GM23248 (cell line): Measurements from ENCODE around the gene LMBR1L. TPM values are rescaled to one million over a fixed set of nuclear protein-coding genes. Genes with fewer than 3 reads are reported as not detected.
"Not testable (repeated sequence)": the region's sequence is repeated elsewhere in the genome, so short reads cannot be mapped to it uniquely, and the experiment has no call there.

Experiments used
- DNase-seq: peaks from one replicate; pipeline ENCODE4 v3.0.0-alpha.2; 2015
- H2AFZ ChIP-seq: fragments of 200-600 bp; sonication (generic); 2 replicates; pipeline ENCODE4 v1.6.1; 2016; ENCODE audit warnings: antibody characterized with exemption
- H3F3A ChIP-seq: fragments of 200-600 bp; sonication (generic); 2 replicates; pipeline ENCODE4 v1.6.1; 2016; ENCODE audit warnings: mild to moderate bottlenecking, antibody characterized with exemption, mixed run types; ENCODE audit not compliant: insufficient read depth
- H3K27ac ChIP-seq: fragments of 200-600 bp; sonication (generic); 2 replicates; pipeline ENCODE4 v1.5.1; 2016; ENCODE audit warnings: mild to moderate bottlenecking
- H3K27me3 ChIP-seq: fragments of 200-600 bp; sonication (generic); replicated peaks from 2 replicates; pipeline ENCODE4 v1.6.1; 2016; ENCODE audit warnings: mild to moderate bottlenecking; ENCODE audit not compliant: insufficient read depth
- H3K36me3 ChIP-seq: fragments of 200-600 bp; sonication (generic); 2 replicates; pipeline ENCODE4 v1.6.1; 2016; ENCODE audit warnings: low read depth, mild to moderate bottlenecking
- H3K4me1 ChIP-seq: fragments of 200-600 bp; sonication (generic); 2 replicates; pipeline ENCODE4 v1.6.1; 2016; ENCODE audit warnings: mild to moderate bottlenecking; ENCODE audit not compliant: insufficient read depth
- H3K4me2 ChIP-seq: fragments of 200-600 bp; sonication (generic); one replicate; pipeline ENCODE4 v1.6.1; 2016; ENCODE audit warnings: mild to moderate bottlenecking; ENCODE audit not compliant: unreplicated experiment
- H3K4me3 ChIP-seq: fragments of 200-600 bp; sonication (generic); 2 replicates; pipeline ENCODE4 v1.5.1; 2016; ENCODE audit warnings: mild to moderate bottlenecking
- H3K79me2 ChIP-seq: fragments of 200-600 bp; sonication (generic); 2 replicates; pipeline ENCODE4 v1.6.1; 2016; ENCODE audit warnings: mild to moderate bottlenecking; ENCODE audit not compliant: insufficient read depth
- H3K9ac ChIP-seq: fragments of 200-600 bp; sonication (generic); 2 replicates; pipeline ENCODE4 v1.6.1; 2016; ENCODE audit warnings: mild to moderate bottlenecking
- H3K9me2 ChIP-seq: fragments of 200-600 bp; sonication (generic); 2 replicates; pipeline ENCODE4 v1.6.1; 2016; ENCODE audit warnings: mixed run types, mild to moderate bottlenecking, moderate library complexity; ENCODE audit not compliant: insufficient read depth
- H3K9me3 ChIP-seq: fragments of 200-600 bp; sonication (generic); one replicate; pipeline ENCODE4 v1.6.1; 2017; ENCODE audit warnings: low read depth
- H4K20me1 ChIP-seq: fragments of 200-600 bp; sonication (generic); 2 replicates; pipeline ENCODE4 v1.6.0; 2016; ENCODE audit not compliant: insufficient read depth
- EZH2 ChIP-seq: fragments of 200-600 bp; sonication (generic); IDR thresholded peaks from 2 replicates; pipeline ENCODE4 v1.6.1; 2018; ENCODE audit warnings: antibody characterized with exemption, mild to moderate bottlenecking; ENCODE audit not compliant: insufficient read depth, poor library complexity, severe bottlenecking
- EZH2phosphoT487 ChIP-seq: fragments of 200-600 bp; sonication (generic); IDR thresholded peaks from 2 replicates; pipeline ENCODE4 v1.6.1; 2018; ENCODE audit warnings: antibody characterized with exemption, moderate library complexity, mild to moderate bottlenecking, low read depth; ENCODE audit not compliant: insufficient read depth
- WGBS, 2 experiments: methylation state at CpG; one replicate each; pipeline ENCODE4 v1.1.6; 2015 to 2017; ENCODE audit warnings: low lambda C conversion rate in 2 of 2, low coverage in 1 of 2; ENCODE audit errors: missing lambda C conversion rate in 2 of 2; 5-methylcytosine and 5-hydroxymethylcytosine counted together
- in situ Hi-C: fragments of 300-500 bp; cut with MboI; formaldehyde crosslinking; loops from 2 replicates; pipeline ENCODE4 v1.15.0; 2020
- polyA plus RNA-seq: library from polyadenylated mRNA; unstranded; fragments of >200 nt; fragmentation: Nextera tagmentation; extraction: Ambion mirVana; gene quantifications from 2 replicates; pipeline ENCODE4 v1.2.1, GENCODE V29; 2016
- total RNA-seq: library from RNA; depleted of rRNA; stranded (reverse); fragments of >200 nt; shearing (Covaris generic); gene quantifications from 2 replicates; pipeline ENCODE4 v1.2.3, GENCODE V29; 2014

The LMBR1L gene
- total and polyA plus RNA-seq, 2 experiments from 2014 or later: 31.6 to 62.9 TPM

DNA sequence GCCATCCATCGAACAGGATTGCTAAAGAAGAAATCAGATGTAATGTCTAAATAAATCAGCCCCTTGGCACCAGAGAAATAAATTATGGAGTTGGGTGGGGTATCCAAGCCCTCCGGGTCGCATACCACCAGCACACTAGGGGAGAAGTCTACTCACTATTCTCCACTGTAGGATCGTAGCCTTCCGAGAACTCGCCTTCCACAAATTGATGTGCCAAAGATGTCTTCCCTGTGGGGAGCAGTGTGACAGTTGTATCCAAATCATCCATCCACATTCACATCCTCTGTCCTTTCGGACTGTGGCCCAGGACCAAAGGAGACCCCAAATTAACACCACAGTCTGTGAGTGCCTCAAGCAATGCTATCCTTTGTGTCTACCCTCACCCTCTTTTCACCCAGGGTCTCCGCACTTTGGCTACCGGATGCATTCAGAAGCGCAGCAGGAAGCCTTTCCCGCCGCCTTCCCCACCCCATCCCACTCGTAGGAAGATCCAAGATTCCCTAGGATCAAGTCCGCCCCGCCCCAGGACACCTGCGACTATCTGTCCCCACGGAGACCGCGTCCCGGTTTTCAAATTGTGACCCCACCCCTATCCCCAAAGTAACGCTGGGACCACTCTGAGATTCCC is 41.7 kb downstream of the LMBR1L start:
- TF ChIP-seq EZH2phosphoT487 (no peak), EZH2 (no peak)
- Histone ChIP-seq H3K79me2 (no peaks in the 10 kb centered on the region), H2AFZ (peak overlapping the region; percentile 96), H3K36me3 (no peaks in the 10 kb centered on the region), H3K9me2 (no peaks in the 10 kb centered on the region), H3F3A (no peaks in the 10 kb centered on the region), H3K27ac (peak overlapping the region; percentile 64; the same call in 1 of the 2 replicates), H3K4me1 (no peaks in the 10 kb centered on the region), H3K9me3 (no peaks in the 10 kb centered on the region), H3K4me2 (peak overlapping the region; percentile 86), H4K20me1 (no peaks in the 10 kb centered on the region), H3K27me3 (no peaks in the 10 kb centered on the region), H3K9ac (peak overlapping the region; percentile 81), H3K4me3 (peak overlapping the region; percentile 85)
- in situ Hi-C loops: no loop called here
- WGBS, 2 experiments: 15 to 17% methylated on average over 21 of the region's 21 CpGs
- no peak for DNase-seq

DNA sequence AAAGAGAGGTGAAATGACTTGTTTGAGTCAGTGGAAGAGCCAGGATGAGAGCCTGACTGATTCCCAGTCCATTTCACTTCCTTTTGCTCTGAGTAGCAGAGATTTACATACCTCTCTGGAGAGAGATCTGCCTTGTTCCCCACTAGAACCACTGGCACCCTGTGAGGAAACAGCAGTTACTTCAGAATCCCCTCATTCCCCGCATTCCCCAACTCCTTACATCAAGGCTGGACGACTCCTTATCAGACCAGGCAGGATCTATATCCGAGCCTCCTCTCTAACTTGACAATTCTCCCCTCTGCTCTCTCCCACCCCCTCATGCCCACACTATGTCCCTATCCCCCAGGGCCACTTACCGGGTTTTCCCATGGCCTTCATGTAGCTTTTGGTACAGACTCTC is 44.5 kb downstream of the LMBR1L start:
- Histone ChIP-seq H4K20me1 (no peaks in the 10 kb centered on the region), H3K9me3 (no peaks in the 10 kb centered on the region), H3K4me2 (no peak overlapping the region), H3K9me2 (no peaks in the 10 kb centered on the region), H3K4me3 (no peak overlapping the region), H3K27me3 (no peaks in the 10 kb centered on the region), H3K9ac (no peak overlapping the region), H3K27ac (no peak overlapping the region), H3K79me2 (peaks cover 10% of the 10 kb centered on the region), H2AFZ (no peak overlapping the region), H3K36me3 (no peaks in the 10 kb centered on the region), H3F3A (no peaks in the 10 kb centered on the region), H3K4me1 (no peaks in the 10 kb centered on the region)
- in situ Hi-C loops: no loop called here
- WGBS, 2 experiments: 80 to 84% methylated on average over 3 to 4 of the region's 4 CpGs
- no peak for DNase-seq
- no peak for TF ChIP-seq EZH2phosphoT487
- no peak for TF ChIP-seq EZH2

- H3K9me2 ChIP-seq: no peaks in the 10 kb centered on the region
- in situ Hi-C loops: no loop called here
- WGBS, 2 experiments: 82 to 85% methylated on average over 5 of the region's 5 CpGs
Measured at GRCh38 chr12:49064767-49065152, 45.9 kb downstream of the LMBR1L start.

DNA sequence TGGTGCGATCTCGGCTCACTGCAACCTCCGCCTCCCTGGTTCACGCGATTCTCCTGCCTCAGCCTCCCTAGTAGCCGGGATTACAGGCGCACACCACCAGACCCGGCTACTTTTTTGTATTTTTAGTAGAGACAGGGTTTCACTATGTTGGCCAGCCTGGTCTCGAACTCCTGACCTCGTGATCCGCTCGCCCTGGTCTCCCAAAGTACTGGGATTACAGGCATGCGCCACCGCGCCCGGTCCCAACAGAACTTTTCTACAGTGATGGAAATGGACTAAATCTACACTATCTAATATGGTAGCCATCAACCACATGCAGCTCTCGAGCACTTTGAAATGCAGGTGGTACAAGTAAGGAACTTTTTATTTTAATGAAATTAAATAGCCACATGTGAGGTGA is 48.7 kb downstream of the LMBR1L start:
- peak overlapping the region; percentile 97 for H2AFZ ChIP-seq
- H3K4me3 ChIP-seq, in situ Hi-C loops: not testable (repeated sequence)

More at GRCh38 chr12:49064767-49065152, 45.9 kb downstream of the LMBR1L start:
- DNase-seq: no peak
- Histone ChIP-seq H2AFZ (no peak overlapping the region), H3K4me2 (no peak overlapping the region), H3F3A (no peaks in the 10 kb centered on the region), H3K79me2 (peaks cover 21% of the 10 kb centered on the region), H3K4me1 (no peaks in the 10 kb centered on the region), H3K9ac (no peak overlapping the region), H3K36me3 (no peaks in the 10 kb centered on the region), H3K27me3 (no peaks in the 10 kb centered on the region), H4K20me1 (no peaks in the 10 kb centered on the region), H3K4me3 (no peak overlapping the region), H3K9me3 (no peaks in the 10 kb centered on the region), H3K27ac (no peak overlapping the region)
- TF ChIP-seq EZH2 (no peak), EZH2phosphoT487 (no peak)

More for the DNA sequence above, 48.7 kb downstream of the LMBR1L start:
- 76 to 80% methylated on average over 17 of the region's 17 CpGs for WGBS, 2 experiments
- not testable (repeated sequence) for H3K27ac ChIP-seq, DNase-seq, H3K4me2 ChIP-seq, H3K27me3 ChIP-seq, H3K9me2 ChIP-seq, H4K20me1 ChIP-seq, H3K9ac ChIP-seq, H3K36me3 ChIP-seq, H3K9me3 ChIP-seq
- peaks cover 11% of the 10 kb centered on the region for H3K4me1 ChIP-seq
- H3F3A ChIP-seq: peaks cover 13% of the 10 kb centered on the region; the same call in 1 of the 2 replicates
- H3K79me2 ChIP-seq: peaks cover 49% of the 10 kb centered on the region
